ENCODE data around the gene AKAP12. TPM values are rescaled to one million over a fixed set of nuclear protein-coding genes. Genes with fewer than 3 reads are reported as not detected.
"Not testable (repeated sequence)": the region's sequence is repeated elsewhere in the genome, so short reads cannot be mapped to it uniquely, and the experiment has no call there.

AKAP12 gene
- total RNA-seq, 2 experiments from 2014 or later = 0.78 to 1.1 TPM

DNA sequence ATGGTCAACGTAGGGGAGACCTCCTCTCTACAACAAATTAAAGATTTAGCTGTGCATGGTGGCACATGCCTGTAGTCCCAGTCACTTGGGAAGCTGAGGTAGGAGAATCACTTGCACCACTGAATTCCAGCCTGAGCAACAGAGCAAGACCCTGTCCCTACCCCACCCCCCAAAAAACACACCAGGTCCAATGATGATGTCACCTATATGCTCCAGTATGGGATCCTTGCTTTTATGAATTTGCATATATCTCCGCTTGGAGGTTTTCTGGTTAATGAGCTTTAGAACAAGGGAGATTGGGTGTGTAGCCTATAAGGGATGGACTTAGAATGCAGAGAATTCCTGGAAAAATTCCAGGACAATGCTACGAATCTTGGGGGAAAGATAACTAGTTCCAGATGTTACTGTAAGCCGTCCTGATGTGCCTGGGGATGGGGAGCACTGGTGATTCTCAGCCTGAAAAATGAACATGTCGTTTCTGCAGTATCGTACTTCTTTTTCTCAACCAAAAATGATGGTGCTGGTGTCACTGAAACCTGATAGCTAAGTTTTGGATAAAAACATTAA, 90.4 kb downstream of the AKAP12 start:
- POLR2A ChIA-PET = interaction anchor here (1.3 kb wide), 1 partner anchor 464 kb away, joined by 3 read pairs; no protein-coding TSS in a partner anchor
- CTCF ChIA-PET = interaction anchor here (0.9 to 1.6 kb wide), 3 partner anchors 9 to 442 kb away, joined by 3 to 5 read pairs (median 4); no protein-coding TSS in a partner anchor
- H3K4me3 Mint-ChIP-seq = no peak overlapping the region
- H3K27me3 Mint-ChIP-seq = peaks cover 41% of the 10 kb centered on the region
- H3K4me1 Mint-ChIP-seq = peaks cover 8% of the 10 kb centered on the region
- H3K9me3 Mint-ChIP-seq = no peaks in the 10 kb centered on the region
- DNase-seq = no peak
- no peaks in the 10 kb centered on the region for H3K36me3 Mint-ChIP-seq (ENCODE audit: low read depth)
- H3K27ac Mint-ChIP-seq = no peak overlapping the region

GRCh38 chr6:151335930-151336329, 96.2 kb downstream of the AKAP12 start:
- Mint-ChIP-seq H3K36me3 (ENCODE audit: low read depth) (no peaks in the 10 kb centered on the region), H3K4me1 (no peaks in the 10 kb centered on the region), H3K27ac (no peak overlapping the region), H3K27me3 (peaks cover 19% of the 10 kb centered on the region), H3K4me3 (no peak overlapping the region), H3K9me3 (no peaks in the 10 kb centered on the region)
- no peak for DNase-seq
- POLR2A ChIA-PET = interaction anchor here (2.1 kb wide), 1 partner anchor 54 kb away, joined by 9 read pairs; no protein-coding TSS in a partner anchor
- CTCF ChIA-PET = interaction anchor here (1.0 to 4.6 kb wide), 7 partner anchors 11 to 918 kb away, joined by 3 to 58 read pairs (median 8); no protein-coding TSS in a partner anchor

- H3K27ac Mint-ChIP-seq = no peak overlapping the region
- no peaks in the 10 kb centered on the region for H3K36me3 Mint-ChIP-seq (ENCODE audit: low read depth)
- no peak overlapping the region for H3K4me3 Mint-ChIP-seq
- no peak for DNase-seq
- CTCF ChIA-PET = interaction anchor here (1.0 to 1.1 kb wide), 2 partner anchors 13 to 15 kb away, joined by 3 read pairs; no protein-coding TSS in a partner anchor
- H3K27me3 Mint-ChIP-seq = peaks cover 14% of the 10 kb centered on the region
- no peaks in the 10 kb centered on the region for H3K4me1 Mint-ChIP-seq
- POLR2A ChIA-PET = no interaction called here
- no peaks in the 10 kb centered on the region for H3K9me3 Mint-ChIP-seq
Measured at GRCh38 chr6:151338651-151339200, 99.0 kb downstream of the AKAP12 start.

- peaks cover 14% of the 10 kb centered on the region for H3K27me3 Mint-ChIP-seq
- CTCF ChIA-PET = interaction anchor here (0.6 kb wide), 1 partner anchor 17 kb away, joined by 3 read pairs; no protein-coding TSS in a partner anchor
Measured at GRCh38 chr6:151339369-151339768, 99.6 kb downstream of the AKAP12 start.

DNA sequence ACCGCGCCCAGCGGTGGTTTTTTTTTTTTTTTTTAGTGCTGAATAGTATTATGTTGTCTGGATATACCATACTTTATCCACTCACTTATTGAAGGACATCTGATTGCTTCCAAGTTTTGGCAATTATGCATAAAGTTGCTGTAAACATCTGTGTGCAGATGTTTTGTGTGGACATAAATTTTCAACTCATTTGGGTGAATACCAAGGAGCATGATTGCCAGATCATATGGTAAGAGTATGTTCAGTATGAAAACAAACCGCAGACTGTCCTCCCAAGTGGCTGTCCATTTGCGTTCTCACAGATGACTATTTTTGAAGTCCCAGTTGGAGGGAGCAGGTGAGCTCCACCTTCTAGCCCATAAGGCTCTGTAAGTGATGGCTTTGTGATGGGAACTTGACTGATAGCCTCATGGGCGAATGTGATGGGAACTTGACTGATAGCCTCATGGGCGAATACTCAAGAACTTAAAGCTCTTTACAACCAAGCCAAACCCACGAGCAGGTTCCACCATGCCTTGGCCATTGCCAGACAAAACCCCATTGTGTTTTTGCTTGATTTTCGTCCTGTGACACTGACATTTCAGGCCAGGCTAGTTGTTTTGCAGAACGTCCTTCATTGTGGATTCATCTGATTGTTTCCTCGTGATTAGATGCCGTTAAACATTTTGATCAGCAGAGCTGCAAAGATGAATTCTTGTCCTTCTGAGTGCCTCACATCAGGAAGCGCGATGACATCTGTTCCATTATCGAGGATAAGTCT, 100.6 kb downstream of the AKAP12 start:
- H3K27me3 Mint-ChIP-seq = peaks cover 14% of the 10 kb centered on the region
- no peak for DNase-seq
- no peak overlapping the region for H3K4me3 Mint-ChIP-seq
- CTCF ChIA-PET = interaction anchor here (0.6 to 0.9 kb wide), 2 partner anchors 44 to 326 kb away, joined by 3 read pairs; no protein-coding TSS in a partner anchor
- POLR2A ChIA-PET = no interaction called here
- H3K36me3 Mint-ChIP-seq (ENCODE audit: low read depth) = no peaks in the 10 kb centered on the region
- no peaks in the 10 kb centered on the region for H3K9me3 Mint-ChIP-seq
- H3K27ac Mint-ChIP-seq = no peak overlapping the region
- H3K4me1 Mint-ChIP-seq = no peaks in the 10 kb centered on the region

More at GRCh38 chr6:151339369-151339768, 99.6 kb downstream of the AKAP12 start:
- H3K36me3 Mint-ChIP-seq (ENCODE audit: low read depth) = no peaks in the 10 kb centered on the region
- H3K4me3 Mint-ChIP-seq = no peak overlapping the region
- H3K27ac Mint-ChIP-seq = no peak overlapping the region
- H3K4me1 Mint-ChIP-seq = no peaks in the 10 kb centered on the region
- no peak for DNase-seq
- H3K9me3 Mint-ChIP-seq = no peaks in the 10 kb centered on the region
- POLR2A ChIA-PET = no interaction called here

DNA sequence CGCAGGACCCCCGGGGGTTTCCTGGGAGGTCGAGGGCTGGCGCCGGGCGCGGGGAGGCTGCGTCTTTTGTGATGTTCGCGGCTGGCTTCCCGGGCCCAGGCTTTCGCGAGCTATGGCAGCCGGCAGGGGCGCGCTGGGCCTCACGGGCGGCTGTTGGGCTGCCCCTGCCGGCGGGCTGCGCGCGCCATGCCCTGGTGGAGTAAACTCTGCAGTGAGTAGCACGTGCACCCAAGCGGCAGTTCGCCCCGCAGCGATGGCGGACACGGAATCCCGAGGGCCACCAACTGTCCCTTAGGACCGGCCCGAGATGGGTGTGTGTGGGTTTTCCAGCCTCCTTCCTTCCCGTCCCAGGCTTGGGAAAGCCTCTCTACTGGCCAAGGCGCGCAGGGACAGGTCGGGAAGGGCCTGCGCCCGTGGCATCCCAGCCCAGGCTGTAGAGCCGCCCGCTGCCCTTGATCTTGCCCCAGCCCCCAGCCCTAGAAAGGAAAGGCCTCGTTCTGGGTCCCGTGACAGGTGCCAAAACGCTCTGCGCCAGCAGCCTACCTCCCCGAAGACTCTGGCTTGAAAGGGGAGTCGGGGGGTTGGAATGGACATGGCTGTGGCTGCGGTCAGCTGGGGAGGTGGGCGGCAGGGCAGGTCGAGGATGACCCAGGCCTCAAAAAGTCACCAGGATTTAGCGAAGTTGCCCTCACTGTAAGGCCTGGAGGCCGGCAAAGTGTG, 101.9 kb downstream of the AKAP12 start:
- DNase-seq = no peak
- CTCF ChIA-PET = no interaction called here
- no peak overlapping the region for H3K4me3 Mint-ChIP-seq
- no peak overlapping the region for H3K27ac Mint-ChIP-seq
- H3K27me3 Mint-ChIP-seq = peaks cover 8% of the 10 kb centered on the region
- no peaks in the 10 kb centered on the region for H3K9me3 Mint-ChIP-seq
- POLR2A ChIA-PET = no interaction called here
- H3K4me1 Mint-ChIP-seq = no peaks in the 10 kb centered on the region
- H3K36me3 Mint-ChIP-seq (ENCODE audit: low read depth) = no peaks in the 10 kb centered on the region

- CTCF ChIA-PET; H3K9me3 Mint-ChIP-seq; DNase-seq; H3K27ac Mint-ChIP-seq; H3K4me1 Mint-ChIP-seq; POLR2A ChIA-PET; H3K36me3 Mint-ChIP-seq (ENCODE audit: low read depth); H3K4me3 Mint-ChIP-seq: not testable (repeated sequence)
- peaks cover 12% of the 10 kb centered on the region for H3K27me3 Mint-ChIP-seq
Measured at GRCh38 chr6:151342750-151343149, 103.0 kb downstream of the AKAP12 start.

DNA sequence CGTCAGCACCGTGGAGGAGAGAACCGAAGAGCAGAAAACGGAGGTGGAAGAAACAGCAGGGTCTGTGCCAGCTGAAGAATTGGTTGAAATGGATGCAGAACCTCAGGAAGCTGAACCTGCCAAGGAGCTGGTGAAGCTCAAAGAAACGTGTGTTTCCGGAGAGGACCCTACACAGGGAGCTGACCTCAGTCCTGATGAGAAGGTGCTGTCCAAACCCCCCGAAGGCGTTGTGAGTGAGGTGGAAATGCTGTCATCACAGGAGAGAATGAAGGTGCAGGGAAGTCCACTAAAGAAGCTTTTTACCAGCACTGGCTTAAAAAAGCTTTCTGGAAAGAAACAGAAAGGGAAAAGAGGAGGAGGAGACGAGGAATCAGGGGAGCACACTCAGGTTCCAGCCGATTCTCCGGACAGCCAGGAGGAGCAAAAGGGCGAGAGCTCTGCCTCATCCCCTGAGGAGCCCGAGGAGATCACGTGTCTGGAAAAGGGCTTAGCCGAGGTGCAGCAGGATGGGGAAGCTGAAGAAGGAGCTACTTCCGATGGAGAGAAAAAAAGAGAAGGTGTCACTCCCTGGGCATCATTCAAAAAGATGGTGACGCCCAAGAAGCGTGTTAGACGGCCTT, 110.0 kb downstream of the AKAP12 start:
- H3K9me3 Mint-ChIP-seq = no peaks in the 10 kb centered on the region
- DNase-seq = no peak
- H3K4me1 Mint-ChIP-seq = peaks cover 3% of the 10 kb centered on the region
- no peaks in the 10 kb centered on the region for H3K36me3 Mint-ChIP-seq (ENCODE audit: low read depth)
- POLR2A ChIA-PET = interaction anchor here (0.7 kb wide), 1 partner anchor 40 kb away, joined by 4 read pairs; no protein-coding TSS in a partner anchor
- H3K27ac Mint-ChIP-seq = no peak overlapping the region
- CTCF ChIA-PET = interaction anchor here (1.6 kb wide), 1 partner anchor 25 kb away, joined by 4 read pairs; no protein-coding TSS in a partner anchor
- no peak overlapping the region for H3K4me3 Mint-ChIP-seq
- H3K27me3 Mint-ChIP-seq = peaks cover 9% of the 10 kb centered on the region

DNA sequence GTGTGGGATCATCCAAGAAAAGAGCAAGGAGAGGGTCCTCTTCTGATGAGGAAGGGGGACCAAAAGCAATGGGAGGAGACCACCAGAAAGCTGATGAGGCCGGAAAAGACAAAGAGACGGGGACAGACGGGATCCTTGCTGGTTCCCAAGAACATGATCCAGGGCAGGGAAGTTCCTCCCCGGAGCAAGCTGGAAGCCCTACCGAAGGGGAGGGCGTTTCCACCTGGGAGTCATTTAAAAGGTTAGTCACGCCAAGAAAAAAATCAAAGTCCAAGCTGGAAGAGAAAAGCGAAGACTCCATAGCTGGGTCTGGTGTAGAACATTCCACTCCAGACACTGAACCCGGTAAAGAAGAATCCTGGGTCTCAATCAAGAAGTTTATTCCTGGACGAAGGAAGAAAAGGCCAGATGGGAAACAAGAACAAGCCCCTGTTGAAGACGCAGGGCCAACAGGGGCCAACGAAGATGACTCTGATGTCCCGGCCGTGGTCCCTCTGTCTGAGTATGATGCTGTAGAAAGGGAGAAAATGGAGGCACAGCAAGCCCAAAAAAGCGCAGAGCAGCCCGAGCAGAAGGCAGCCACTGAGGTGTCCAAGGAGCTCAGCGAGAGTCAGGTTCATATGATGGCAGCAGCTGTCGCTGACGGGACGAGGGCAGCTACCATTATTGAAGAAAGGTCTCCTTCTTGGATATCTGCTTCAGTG, 110.8 kb downstream of the AKAP12 start:
- POLR2A ChIA-PET = interaction anchor here (1.9 kb wide), 1 partner anchor 22 kb away, joined by 6 read pairs; no protein-coding TSS in a partner anchor
- no peak for DNase-seq
- Mint-ChIP-seq H3K4me1 (peaks cover 5% of the 10 kb centered on the region), H3K27me3 (peaks cover 9% of the 10 kb centered on the region), H3K4me3 (no peak overlapping the region), H3K36me3 (ENCODE audit: low read depth) (peaks cover 1% of the 10 kb centered on the region), H3K27ac (no peak overlapping the region), H3K9me3 (no peaks in the 10 kb centered on the region)
- CTCF ChIA-PET = interaction anchor here (1.6 kb wide), 1 partner anchor 26 kb away, joined by 4 read pairs; no protein-coding TSS in a partner anchor

- no peak for DNase-seq
- H3K9me3 Mint-ChIP-seq = no peaks in the 10 kb centered on the region
- H3K4me3 Mint-ChIP-seq = no peak overlapping the region
- H3K4me1 Mint-ChIP-seq = peaks cover 6% of the 10 kb centered on the region
- no peak overlapping the region for H3K27ac Mint-ChIP-seq
- peaks cover 2% of the 10 kb centered on the region for H3K36me3 Mint-ChIP-seq (ENCODE audit: low read depth)
- H3K27me3 Mint-ChIP-seq = peaks cover 9% of the 10 kb centered on the region
- ChIA-PET POLR2A (interaction anchor here (1.9 kb wide), 1 partner anchor 21 kb away, joined by 6 read pairs; no protein-coding TSS in a partner anchor), CTCF (interaction anchor here (1.6 kb wide), 1 partner anchor 27 kb away, joined by 4 read pairs; no protein-coding TSS in a partner anchor)
Measured at GRCh38 chr6:151351146-151351700, 111.5 kb downstream of the AKAP12 start.

- Mint-ChIP-seq H3K36me3 (ENCODE audit: low read depth) (peaks cover 2% of the 10 kb centered on the region), H3K4me1 (peaks cover 6% of the 10 kb centered on the region), H3K4me3 (no peak overlapping the region), H3K9me3 (no peaks in the 10 kb centered on the region), H3K27me3 (peaks cover 9% of the 10 kb centered on the region), H3K27ac (no peak overlapping the region)
- CTCF ChIA-PET = interaction anchor here (1.6 to 1.7 kb wide), 2 partner anchors 27 kb away, joined by 4 to 6 read pairs; no protein-coding TSS in a partner anchor
- no peak for DNase-seq
- POLR2A ChIA-PET = interaction anchor here (1.9 kb wide), 1 partner anchor 20 kb away, joined by 6 read pairs; no protein-coding TSS in a partner anchor
Measured at GRCh38 chr6:151351731-151352130, 112.0 kb downstream of the AKAP12 start.
